ENCODE data around the gene CLEC16A. TPM values are rescaled to one million over a fixed set of nuclear protein-coding genes. Genes with fewer than 3 reads are reported as not detected.

Gene CLEC16A
- total RNA-seq, 2 experiments from 2014 or later, result 30.9 to 35.1 TPM

- Mint-ChIP-seq H3K4me1 (peaks cover 62% of the 10 kb centered on the region), H3K9me3 (no peaks in the 10 kb centered on the region), H3K27me3 (no peaks in the 10 kb centered on the region), H3K4me3 (no peak overlapping the region), H3K27ac (peak overlapping the region; percentile 60), H3K36me3 (ENCODE audit: low read depth) (peaks cover 26% of the 10 kb centered on the region)
- ChIA-PET CTCF (interaction anchor here (0.9 to 7.9 kb wide), 4 partner anchors 8 to 39 kb away, joined by 3 to 54 read pairs (median 3); no protein-coding TSS in a partner anchor), POLR2A (interaction anchor here (0.5 to 0.6 kb wide), 3 partner anchors 36 to 68 kb away, joined by 4 to 13 read pairs (median 5); no protein-coding TSS in a partner anchor)
- no peak for DNase-seq
Observed at GRCh38 chr16:11141409-11142260, 197.3 kb downstream of the CLEC16A start.

- no peak for DNase-seq
- ChIA-PET POLR2A (interaction anchor here (0.6 kb wide), 1 partner anchor 42 kb away, joined by 13 read pairs; no protein-coding TSS in a partner anchor), CTCF (interaction anchor here (0.9 to 7.9 kb wide), 4 partner anchors 9 to 36 kb away, joined by 3 to 54 read pairs (median 3); no protein-coding TSS in a partner anchor)
- Mint-ChIP-seq H3K4me1 (peaks cover 58% of the 10 kb centered on the region), H3K36me3 (ENCODE audit: low read depth) (peaks cover 20% of the 10 kb centered on the region), H3K9me3 (no peaks in the 10 kb centered on the region), H3K4me3 (no peak overlapping the region), H3K27me3 (no peaks in the 10 kb centered on the region), H3K27ac (peak overlapping the region; percentile 75)
Observed at GRCh38 chr16:11142261-11142630, 197.9 kb downstream of the CLEC16A start.

- ChIA-PET CTCF (interaction anchor here (0.9 to 7.9 kb wide), 6 partner anchors 9 to 159 kb away, joined by 3 to 54 read pairs (median 3); no protein-coding TSS in a partner anchor), POLR2A (no interaction called here)
- Mint-ChIP-seq H3K27me3 (no peaks in the 10 kb centered on the region), H3K27ac (peak overlapping the region; percentile 75), H3K9me3 (no peaks in the 10 kb centered on the region), H3K4me3 (no peak overlapping the region), H3K4me1 (peaks cover 56% of the 10 kb centered on the region), H3K36me3 (ENCODE audit: low read depth) (peaks cover 17% of the 10 kb centered on the region)
- DNase-seq, result no peak
Observed at GRCh38 chr16:11142951-11143350, 198.6 kb downstream of the CLEC16A start.

- CTCF ChIA-PET, result interaction anchor here (0.5 to 7.9 kb wide), 5 partner anchors 10 to 1820 kb away, joined by 3 to 54 read pairs (median 3); no protein-coding TSS in a partner anchor
- Mint-ChIP-seq H3K4me3 (no peak overlapping the region), H3K27ac (no peak overlapping the region), H3K9me3 (no peaks in the 10 kb centered on the region), H3K27me3 (no peaks in the 10 kb centered on the region), H3K4me1 (peaks cover 55% of the 10 kb centered on the region), H3K36me3 (ENCODE audit: low read depth) (peaks cover 11% of the 10 kb centered on the region)
- POLR2A ChIA-PET, result no interaction called here
- no peak for DNase-seq
Observed at GRCh38 chr16:11143372-11144035, 199.1 kb downstream of the CLEC16A start.

GRCh38 chr16:11144122-11144521, 199.8 kb downstream of the CLEC16A start:
- Mint-ChIP-seq H3K4me3 (no peak overlapping the region), H3K4me1 (peaks cover 49% of the 10 kb centered on the region), H3K9me3 (no peaks in the 10 kb centered on the region), H3K36me3 (ENCODE audit: low read depth) (peaks cover 9% of the 10 kb centered on the region), H3K27ac (no peak overlapping the region), H3K27me3 (no peaks in the 10 kb centered on the region)
- ChIA-PET CTCF (interaction anchor here (0.5 to 7.9 kb wide), 6 partner anchors 10 to 1820 kb away, joined by 3 to 54 read pairs (median 4); no protein-coding TSS in a partner anchor), POLR2A (no interaction called here)
- DNase-seq, result no peak

GRCh38 chr16:11145173-11145818, 200.9 kb downstream of the CLEC16A start:
- Mint-ChIP-seq H3K4me3 (no peak overlapping the region), H3K9me3 (no peaks in the 10 kb centered on the region), H3K4me1 (peaks cover 37% of the 10 kb centered on the region), H3K27me3 (no peaks in the 10 kb centered on the region), H3K27ac (no peak overlapping the region), H3K36me3 (ENCODE audit: low read depth) (peaks cover 9% of the 10 kb centered on the region)
- ChIA-PET POLR2A (no interaction called here), CTCF (interaction anchor here (1.1 to 7.9 kb wide), 6 partner anchors 9 to 126 kb away, joined by 3 to 54 read pairs (median 4); no protein-coding TSS in a partner anchor)
- DNase-seq, result no peak

GRCh38 chr16:11145819-11146211, 201.5 kb downstream of the CLEC16A start:
- H3K9me3 Mint-ChIP-seq, result no peaks in the 10 kb centered on the region
- peaks cover 14% of the 10 kb centered on the region for H3K36me3 Mint-ChIP-seq (ENCODE audit: low read depth)
- H3K4me3 Mint-ChIP-seq, result no peak overlapping the region
- no peaks in the 10 kb centered on the region for H3K27me3 Mint-ChIP-seq
- H3K4me1 Mint-ChIP-seq, result peaks cover 32% of the 10 kb centered on the region
- no peak overlapping the region for H3K27ac Mint-ChIP-seq
- ChIA-PET CTCF (interaction anchor here (1.1 to 7.9 kb wide), 3 partner anchors 9 to 95 kb away, joined by 3 to 54 read pairs (median 3); no protein-coding TSS in a partner anchor), POLR2A (no interaction called here)
- no peak for DNase-seq

GRCh38 chr16:11147033-11147753, 202.8 kb downstream of the CLEC16A start:
- DNase-seq, result no peak
- Mint-ChIP-seq H3K27ac (no peak overlapping the region), H3K36me3 (ENCODE audit: low read depth) (peaks cover 19% of the 10 kb centered on the region), H3K9me3 (no peaks in the 10 kb centered on the region), H3K4me3 (no peak overlapping the region), H3K27me3 (no peaks in the 10 kb centered on the region), H3K4me1 (peaks cover 26% of the 10 kb centered on the region)
- ChIA-PET POLR2A (no interaction called here), CTCF (interaction anchor here (1.7 kb wide), 1 partner anchor 19 kb away, joined by 3 read pairs; no protein-coding TSS in a partner anchor)

- ChIA-PET POLR2A (no interaction called here), CTCF (interaction anchor here (1.7 kb wide), 1 partner anchor 19 kb away, joined by 3 read pairs; no protein-coding TSS in a partner anchor)
- no peaks in the 10 kb centered on the region for H3K9me3 Mint-ChIP-seq
- H3K4me3 Mint-ChIP-seq, result no peak overlapping the region
- H3K27ac Mint-ChIP-seq, result no peak overlapping the region
- no peak for DNase-seq
- no peaks in the 10 kb centered on the region for H3K27me3 Mint-ChIP-seq
- peaks cover 19% of the 10 kb centered on the region for H3K36me3 Mint-ChIP-seq (ENCODE audit: low read depth)
- peaks cover 29% of the 10 kb centered on the region for H3K4me1 Mint-ChIP-seq
Observed at GRCh38 chr16:11147754-11148444, 203.5 kb downstream of the CLEC16A start.

- Mint-ChIP-seq H3K27ac (no peak overlapping the region), H3K9me3 (no peaks in the 10 kb centered on the region), H3K4me3 (no peak overlapping the region), H3K36me3 (ENCODE audit: low read depth) (peaks cover 21% of the 10 kb centered on the region), H3K4me1 (peaks cover 30% of the 10 kb centered on the region), H3K27me3 (no peaks in the 10 kb centered on the region)
- POLR2A ChIA-PET, result no interaction called here
- CTCF ChIA-PET, result interaction anchor here (1.1 to 1.8 kb wide), 5 partner anchors 9 to 33 kb away, joined by 3 to 5 read pairs (median 5); no protein-coding TSS in a partner anchor
- no peak for DNase-seq
Observed at GRCh38 chr16:11149011-11149616, 204.8 kb downstream of the CLEC16A start.

GRCh38 chr16:11150190-11150589, 205.8 kb downstream of the CLEC16A start:
- Mint-ChIP-seq H3K36me3 (ENCODE audit: low read depth) (peaks cover 25% of the 10 kb centered on the region), H3K4me1 (peaks cover 34% of the 10 kb centered on the region), H3K4me3 (no peak overlapping the region), H3K27ac (no peak overlapping the region), H3K9me3 (no peaks in the 10 kb centered on the region), H3K27me3 (no peaks in the 10 kb centered on the region)
- POLR2A ChIA-PET, result no interaction called here
- DNase-seq, result no peak
- CTCF ChIA-PET, result interaction anchor here (1.1 to 1.8 kb wide), 4 partner anchors 10 to 21 kb away, joined by 3 to 5 read pairs (median 4); no protein-coding TSS in a partner anchor

Data from activated CD4-positive, alpha-beta T cell treated with anti-CD3 and anti-CD28 coated beads, Interleukin-2, amount 10 ng/mL, durations not matched to agents 7 days and 5 days (primary cell).